Stomach smooth muscle (tissue), 2 donors: Measurements from ENCODE around the gene MAST3.

Source experiments
- H3K27ac ChIP-seq: one replicate; pipeline ENCODE4 v1.7.0; 2013; ENCODE audit warnings: mild to moderate bottlenecking, low read length, inconsistent platforms
- H3K27me3 ChIP-seq, 2 donors: one replicate each; pipeline ENCODE4 v1.7.0; 2013; ENCODE audit warnings: low read length in 2 of 2; ENCODE audit not compliant: insufficient read depth in 2 of 2, control insufficient read depth in 1 of 2
- H3K36me3 ChIP-seq, 2 donors: one replicate each; pipeline ENCODE4 v1.7.0; 2013; ENCODE audit warnings: low read length in 2 of 2; ENCODE audit not compliant: control insufficient read depth in 2 of 2, insufficient read depth in 2 of 2
- H3K4me1 ChIP-seq: one replicate; pipeline ENCODE4 v1.7.0; 2013; ENCODE audit warnings: low read length; ENCODE audit not compliant: control insufficient read depth, insufficient read depth
- H3K4me3 ChIP-seq, 2 donors: one replicate each; pipeline ENCODE4 v1.7.0; 2013; ENCODE audit warnings: low read length in 2 of 2
- H3K9ac ChIP-seq, 2 donors: one replicate each; pipeline ENCODE4 v1.7.0; 2013; ENCODE audit warnings: low read length in 2 of 2, mild to moderate bottlenecking in 1 of 2
- H3K9me3 ChIP-seq, 2 donors: one replicate each; pipeline ENCODE4 v1.7.0; 2013; ENCODE audit warnings: low read length in 2 of 2; ENCODE audit not compliant: control insufficient read depth in 2 of 2
- donor health status: healthy.
- donor health status: Pancreatic carcinoma.

Gene MAST3

DNA sequence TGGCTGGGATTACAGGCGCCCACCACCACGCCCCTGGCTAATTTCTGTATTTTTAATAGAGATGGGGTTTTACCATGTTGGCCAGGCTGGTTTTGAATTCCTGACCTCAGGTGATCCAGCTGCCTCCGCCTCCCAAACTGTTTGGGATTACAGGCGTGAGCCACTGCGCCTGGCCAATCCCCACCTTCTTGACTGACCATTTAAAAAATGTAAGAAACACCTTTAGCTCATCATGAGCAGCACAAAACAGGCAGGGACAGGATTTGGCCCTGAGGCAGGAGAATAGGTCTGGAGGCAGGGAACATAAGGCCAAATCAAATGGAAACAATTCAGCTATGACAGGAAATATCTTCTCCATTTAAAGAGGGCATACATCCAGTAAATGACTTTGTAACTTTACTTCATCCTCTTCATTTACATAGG, 94.1 kb downstream of the MAST3 start:
- Histone ChIP-seq H3K9ac (peak overlapping the region; percentile 87 to 90), H3K27me3 (no peaks in the 10 kb centered on the region), H3K4me1 (peaks cover 27% of the 10 kb centered on the region), H3K27ac (peak overlapping the region; percentile 97), H3K4me3 (peak overlapping the region; percentile 56 to 82), H3K36me3 (peaks cover 3 to 8% of the 10 kb centered on the region in 2 donors), H3K9me3 (no peaks in the 10 kb centered on the region)

DNA sequence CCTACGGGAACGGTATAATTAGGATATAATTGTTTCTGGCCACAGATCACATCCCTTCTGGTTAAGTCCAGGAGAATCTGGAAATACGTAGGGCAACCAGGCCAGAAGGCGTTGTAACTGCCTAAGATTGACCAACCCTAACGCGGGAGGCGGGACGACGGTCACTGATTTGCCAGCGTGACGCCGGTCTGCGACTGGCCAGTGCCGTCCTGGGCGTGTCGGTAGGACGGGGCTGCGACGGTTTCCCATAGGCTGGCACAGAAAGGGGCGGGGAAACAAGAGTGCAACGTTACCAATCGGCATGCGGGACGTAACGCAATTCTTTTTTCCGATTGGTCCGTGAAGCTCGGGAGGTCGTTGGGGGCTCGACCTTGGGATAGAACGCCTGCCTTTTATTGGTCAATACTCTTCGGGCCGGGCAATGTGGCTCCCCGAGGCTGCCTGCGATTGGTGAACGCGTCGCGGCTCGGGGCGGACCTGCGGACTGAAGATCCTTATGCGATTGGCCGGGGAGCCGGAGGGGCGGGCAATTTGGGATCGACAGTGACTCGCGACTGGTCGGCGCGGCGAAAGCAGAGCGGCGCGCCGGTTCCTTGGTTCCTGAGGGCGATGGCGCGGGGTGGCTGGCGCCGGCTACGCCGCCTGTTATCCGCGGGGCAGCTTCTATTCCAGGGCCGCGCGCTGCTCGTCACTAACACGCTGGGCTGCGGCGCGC, 95.3 kb downstream of the MAST3 start, which contains the start of gene MPV17L2:
Gene MPV17L2 (plus strand): TSS at position 546 of the 715 bp plus-strand sequence. CDS start 64 bp downstream, at position 610.
- no peaks in the 10 kb centered on the region for H3K27me3 ChIP-seq
- H3K9me3 ChIP-seq, result no peaks in the 10 kb centered on the region
- peak within 1 kb of the TSS; percentile 97 for H3K27ac ChIP-seq
- H3K9ac ChIP-seq, result peak within 1 kb of the TSS; percentile 89 to 90
- peaks cover 3 to 13% of the 10 kb centered on the region in 2 donors for H3K36me3 ChIP-seq
- peak within 1 kb of the TSS; percentile 81 to 83 for H3K4me3 ChIP-seq
- H3K4me1 ChIP-seq, result peaks cover 27% of the 10 kb centered on the region

DNA sequence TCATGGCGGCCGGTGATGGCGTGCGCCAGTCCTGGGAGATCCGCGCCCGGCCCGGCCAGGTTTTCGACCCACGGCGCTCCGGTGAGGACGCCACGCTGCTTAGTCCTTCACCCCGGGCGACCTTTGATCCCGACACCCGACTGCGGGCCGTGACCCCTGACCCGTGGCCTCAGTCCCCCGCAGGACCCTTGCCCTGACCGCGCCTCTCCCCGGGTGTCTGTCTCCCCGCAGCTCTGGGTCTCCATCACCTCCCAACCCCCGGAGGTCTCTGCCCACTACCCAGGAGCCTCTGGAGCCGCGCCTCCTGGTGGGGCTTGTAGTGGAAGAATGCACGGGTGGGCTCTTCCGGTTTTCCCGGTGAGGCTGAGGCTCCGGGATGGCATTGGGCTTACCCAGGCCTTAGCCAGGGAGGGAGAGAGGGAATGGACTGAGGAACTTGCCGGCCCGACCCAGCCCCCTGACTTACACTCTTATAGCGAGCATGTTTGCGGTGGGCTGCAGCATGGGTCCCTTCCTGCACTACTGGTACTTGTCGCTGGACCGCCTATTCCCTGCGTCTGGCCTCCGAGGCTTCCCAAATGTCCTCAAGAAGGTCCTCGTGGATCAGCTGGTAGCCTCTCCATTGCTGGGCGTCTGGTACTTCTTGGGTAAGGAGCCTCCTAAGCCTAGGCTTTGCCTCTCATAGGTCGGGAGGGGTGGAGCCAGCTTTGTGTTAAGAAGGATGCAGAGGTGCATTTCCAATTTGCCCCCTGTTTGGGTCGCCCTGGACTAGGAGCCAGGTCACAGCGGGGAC, 96.0 kb downstream of the MAST3 start:
- H3K9ac ChIP-seq, result peak overlapping the region; percentile 82 to 89
- H3K27me3 ChIP-seq, result no peaks in the 10 kb centered on the region
- peaks cover 8 to 21% of the 10 kb centered on the region in 2 donors for H3K36me3 ChIP-seq
- H3K9me3 ChIP-seq, result no peaks in the 10 kb centered on the region
- peaks cover 27% of the 10 kb centered on the region for H3K4me1 ChIP-seq
- H3K4me3 ChIP-seq, result peak overlapping the region; percentile 81 to 83
- peak overlapping the region; percentile 97 for H3K27ac ChIP-seq

DNA sequence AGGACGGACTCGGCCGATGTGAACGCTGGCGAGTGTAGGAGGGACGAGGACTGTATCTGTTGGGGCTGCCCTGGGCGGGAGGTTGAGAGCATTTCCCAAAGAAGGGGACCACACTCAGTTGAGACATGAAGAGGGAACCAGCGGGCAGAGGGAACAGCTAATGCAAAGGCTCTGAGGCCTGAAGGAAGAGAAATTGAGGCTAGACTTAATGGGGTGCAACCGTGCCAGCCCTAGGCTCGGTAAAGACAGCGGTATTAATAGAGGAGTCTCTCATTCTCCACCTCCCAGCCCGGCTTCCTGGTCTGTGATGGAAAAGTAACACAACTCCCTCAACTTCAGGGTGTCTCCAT, 96.6 kb downstream of the MAST3 start:
- no peaks in the 10 kb centered on the region for H3K27me3 ChIP-seq
- peaks cover 27% of the 10 kb centered on the region for H3K4me1 ChIP-seq
- H3K4me3 ChIP-seq, result peak overlapping the region; percentile 81 to 83
- peak overlapping the region; percentile 97 for H3K27ac ChIP-seq
- H3K9ac ChIP-seq, result peak overlapping the region; percentile 82 to 89
- H3K36me3 ChIP-seq, result peaks cover 8 to 26% of the 10 kb centered on the region in 2 donors
- H3K9me3 ChIP-seq, result no peaks in the 10 kb centered on the region

DNA sequence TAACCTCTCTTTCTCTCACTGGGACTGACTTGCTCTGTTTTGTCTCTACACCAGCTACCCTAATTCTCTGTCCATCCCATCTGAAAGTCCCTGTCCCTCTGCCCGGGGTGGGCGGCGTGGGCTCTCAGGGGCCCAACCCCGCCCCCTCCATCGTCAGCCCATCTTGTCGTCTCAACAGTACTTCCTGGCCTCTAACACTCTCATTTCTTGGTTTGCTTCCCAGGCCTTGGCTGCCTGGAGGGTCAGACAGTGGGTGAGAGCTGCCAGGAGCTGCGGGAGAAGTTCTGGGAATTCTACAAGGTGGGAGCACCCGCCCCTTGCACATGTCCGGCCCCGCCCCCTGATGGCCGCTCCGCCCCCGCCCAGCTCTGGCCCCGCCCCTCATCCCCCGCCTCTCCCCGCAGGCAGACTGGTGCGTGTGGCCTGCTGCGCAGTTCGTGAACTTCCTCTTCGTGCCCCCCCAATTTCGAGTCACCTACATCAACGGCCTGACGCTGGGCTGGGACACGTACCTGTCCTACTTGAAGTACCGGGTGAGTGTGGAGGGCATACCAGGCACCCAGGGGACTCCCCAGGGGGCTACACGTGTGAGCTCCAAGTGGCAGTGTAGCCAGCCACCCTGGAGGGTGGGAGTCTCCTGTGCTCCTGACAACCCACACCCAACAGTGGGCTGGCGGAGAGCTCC, 97.1 kb downstream of the MAST3 start:
- Histone ChIP-seq H3K9me3 (no peaks in the 10 kb centered on the region), H3K9ac (peak overlapping the region; percentile 82 to 89), H3K4me3 (peak overlapping the region; percentile 81 to 83), H3K27ac (peak overlapping the region; percentile 97), H3K4me1 (peaks cover 27% of the 10 kb centered on the region), H3K27me3 (no peaks in the 10 kb centered on the region), H3K36me3 (peaks cover 8 to 26% of the 10 kb centered on the region in 2 donors)

DNA sequence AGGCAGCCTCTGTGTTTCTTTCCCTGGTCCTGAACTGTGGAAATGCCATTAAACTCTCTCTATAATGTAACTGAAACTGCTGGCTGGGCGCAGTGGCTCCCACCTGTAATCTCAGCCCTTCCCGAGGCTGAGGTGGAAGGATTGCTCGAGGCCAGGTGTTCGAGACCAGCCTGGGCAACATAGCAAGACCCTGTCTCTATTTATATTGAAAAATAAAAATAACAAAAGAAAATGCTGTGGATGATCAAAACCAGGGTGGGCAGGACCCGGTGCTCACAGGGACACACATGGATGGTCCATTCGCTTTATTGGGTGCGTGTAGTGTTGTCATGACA, 98.9 kb downstream of the MAST3 start:
- H3K27me3 ChIP-seq, result no peaks in the 10 kb centered on the region
- no peaks in the 10 kb centered on the region for H3K9me3 ChIP-seq
- H3K9ac ChIP-seq, result no peak overlapping the region
- H3K27ac ChIP-seq, result no peak overlapping the region
- H3K4me3 ChIP-seq, result no peak overlapping the region
- H3K36me3 ChIP-seq, result peaks cover 8 to 30% of the 10 kb centered on the region in 2 donors
- H3K4me1 ChIP-seq, result peaks cover 31% of the 10 kb centered on the region

DNA sequence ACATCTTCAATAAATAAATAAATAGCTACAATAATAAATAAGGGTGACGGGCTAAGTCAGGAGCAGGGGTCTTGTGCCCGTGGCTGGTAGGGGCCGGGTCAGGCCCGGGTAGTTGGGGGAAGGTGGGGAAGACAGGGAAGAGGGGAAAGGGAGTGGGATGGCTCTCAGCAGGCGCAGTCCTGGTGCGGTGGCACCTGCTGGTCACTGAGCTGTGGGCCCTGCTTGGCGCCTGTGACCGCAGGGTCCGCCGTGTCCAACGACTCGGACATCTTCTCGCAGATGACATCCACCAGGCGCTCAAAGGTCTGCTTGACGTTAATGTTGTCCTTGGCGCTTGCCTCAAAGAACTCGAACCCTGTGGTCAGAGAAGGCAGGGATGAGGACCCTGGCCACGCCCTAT, 99.7 kb downstream of the MAST3 start:
- Histone ChIP-seq H3K9ac (no peak overlapping the region), H3K27me3 (no peaks in the 10 kb centered on the region), H3K9me3 (no peaks in the 10 kb centered on the region), H3K4me3 (no peak overlapping the region), H3K27ac (no peak overlapping the region), H3K36me3 (peaks cover 8 to 34% of the 10 kb centered on the region in 2 donors), H3K4me1 (peaks cover 29% of the 10 kb centered on the region)

DNA sequence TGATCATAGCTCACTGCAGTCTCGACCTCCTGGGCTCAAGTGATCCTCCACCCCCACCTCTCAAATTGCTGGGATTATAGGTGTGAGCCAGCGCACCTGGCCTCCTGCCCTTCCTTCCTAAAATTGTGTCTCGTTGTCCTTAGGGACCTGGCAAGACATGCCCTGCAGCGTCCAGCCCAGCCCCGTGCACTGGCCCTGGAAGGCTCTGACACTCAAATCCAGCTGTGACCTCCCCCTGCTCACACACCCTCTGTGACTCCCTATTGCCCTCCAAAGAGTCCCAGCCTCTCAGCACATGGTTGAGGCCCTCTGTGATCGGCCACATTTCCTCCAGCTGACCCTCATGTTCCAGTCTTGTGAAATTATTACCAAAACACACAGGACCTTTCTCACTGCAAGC, 100.4 kb downstream of the MAST3 start:
- Histone ChIP-seq H3K27me3 (no peaks in the 10 kb centered on the region), H3K4me3 (no peak overlapping the region), H3K36me3 (peaks cover 8 to 34% of the 10 kb centered on the region in 2 donors), H3K4me1 (peaks cover 35% of the 10 kb centered on the region), H3K27ac (no peak overlapping the region), H3K9me3 (no peaks in the 10 kb centered on the region), H3K9ac (no peak overlapping the region)

DNA sequence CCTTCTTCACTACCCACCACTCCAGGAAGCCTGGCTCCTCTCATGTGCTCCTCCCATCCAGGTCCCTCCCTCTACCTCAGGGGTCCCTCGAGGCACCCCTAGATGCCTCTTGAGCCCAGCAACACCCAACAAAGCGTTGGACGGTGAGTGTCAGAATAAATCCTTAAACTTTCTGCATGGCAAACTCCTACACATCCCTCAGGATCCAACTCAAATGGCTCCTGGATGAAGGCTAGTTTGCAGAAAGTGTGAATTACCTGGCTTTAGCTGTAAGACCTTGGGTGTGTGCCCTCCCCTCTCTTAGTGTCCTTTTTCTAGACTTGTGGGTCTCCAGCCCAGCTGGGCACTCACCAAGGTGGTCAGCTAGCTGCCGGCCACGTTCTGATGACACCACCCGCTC, 100.8 kb downstream of the MAST3 start:
- Histone ChIP-seq H3K4me1 (peaks cover 36% of the 10 kb centered on the region), H3K9me3 (no peaks in the 10 kb centered on the region), H3K36me3 (peaks cover 8 to 34% of the 10 kb centered on the region in 2 donors), H3K27ac (no peak overlapping the region), H3K9ac (no peak overlapping the region), H3K4me3 (no peak overlapping the region), H3K27me3 (no peaks in the 10 kb centered on the region)
